22Rv1 (cell line): ENCODE data around the gene MSRB1.

Source experiments
- ZFX ChIP-seq: fragments of 450-650 bp; IDR thresholded peaks from 2 replicates; pipeline ENCODE4 v1.6.1; 2017; ENCODE audit warnings: antibody characterized with exemption, borderline replicate concordance
- TF ChIP-seq, protein P1 (sequence below): fragments of 450-650 bp; IDR thresholded peaks from 2 replicates; pipeline ENCODE4 v1.5.1; 2017; ENCODE audit warnings: mild to moderate bottlenecking

DNA sequence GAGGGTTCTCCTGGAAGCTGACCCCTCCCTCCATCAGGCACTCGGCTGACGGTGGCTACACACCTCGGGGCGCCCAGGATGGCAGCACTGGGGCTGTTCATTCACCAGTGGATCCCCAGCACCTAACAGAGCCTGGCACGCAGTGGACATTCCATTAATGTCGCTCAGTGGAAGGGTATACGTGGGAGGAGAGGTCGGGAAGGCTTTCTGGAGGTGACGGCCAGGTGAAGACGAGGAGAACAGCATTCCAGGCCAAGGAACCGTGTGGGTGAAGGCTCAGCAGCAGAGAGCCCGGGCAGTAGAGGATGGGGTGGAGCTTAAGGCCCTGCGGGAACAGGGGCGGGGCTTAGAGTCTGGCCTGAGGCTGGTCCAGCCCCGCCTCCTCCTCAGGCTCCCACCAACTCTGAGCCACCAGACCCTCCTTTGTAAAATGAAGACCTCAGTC is 22.2 kb downstream of the MSRB1 start:
- TF ChIP-seq, protein P1, sequence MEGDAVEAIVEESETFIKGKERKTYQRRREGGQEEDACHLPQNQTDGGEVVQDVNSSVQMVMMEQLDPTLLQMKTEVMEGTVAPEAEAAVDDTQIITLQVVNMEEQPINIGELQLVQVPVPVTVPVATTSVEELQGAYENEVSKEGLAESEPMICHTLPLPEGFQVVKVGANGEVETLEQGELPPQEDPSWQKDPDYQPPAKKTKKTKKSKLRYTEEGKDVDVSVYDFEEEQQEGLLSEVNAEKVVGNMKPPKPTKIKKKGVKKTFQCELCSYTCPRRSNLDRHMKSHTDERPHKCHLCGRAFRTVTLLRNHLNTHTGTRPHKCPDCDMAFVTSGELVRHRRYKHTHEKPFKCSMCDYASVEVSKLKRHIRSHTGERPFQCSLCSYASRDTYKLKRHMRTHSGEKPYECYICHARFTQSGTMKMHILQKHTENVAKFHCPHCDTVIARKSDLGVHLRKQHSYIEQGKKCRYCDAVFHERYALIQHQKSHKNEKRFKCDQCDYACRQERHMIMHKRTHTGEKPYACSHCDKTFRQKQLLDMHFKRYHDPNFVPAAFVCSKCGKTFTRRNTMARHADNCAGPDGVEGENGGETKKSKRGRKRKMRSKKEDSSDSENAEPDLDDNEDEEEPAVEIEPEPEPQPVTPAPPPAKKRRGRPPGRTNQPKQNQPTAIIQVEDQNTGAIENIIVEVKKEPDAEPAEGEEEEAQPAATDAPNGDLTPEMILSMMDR, result no peak
- TF ChIP-seq ZFX, result no peak
